ENCODE data around the gene KIRREL2. TPM values are rescaled to one million over a fixed set of nuclear protein-coding genes. Genes with fewer than 3 reads are reported as not detected.
A peak's percentile ranks its signal among the peaks of the same experiment; 100 is the strongest.

The KIRREL2 gene
- total and polyA plus RNA-seq, 5 experiments from 2014 or later: 0.16 to 0.99 (median 0.77) TPM

GRCh38 chr19:35848486-35848885, 8.2 kb upstream of the KIRREL2 start:
- ATAC-seq: no peak
- no peak for DNase-seq
- peaks cover 0 to 6% (median 0%) of the 10 kb centered on the region in 9 donors for H3K9me3 Mint-ChIP-seq
- peak overlapping the region in 1 of 10 donors; percentile 13 for H3K27ac Mint-ChIP-seq
- H3K4me1 Mint-ChIP-seq: peaks cover 21 to 28% (median 25%) of the 10 kb centered on the region in 4 donors
- H3K36me3 Mint-ChIP-seq: peaks cover 0 to 10% (median 9%) of the 10 kb centered on the region in 3 donors
- H3K27me3 Mint-ChIP-seq: peaks cover 24 to 81% (median 59%) of the 10 kb centered on the region in 5 donors
- H3K4me3 Mint-ChIP-seq: peak overlapping the region in 1 of 10 donors; percentile 12
- POLR2A ChIA-PET: no interaction called here

- peaks cover 21 to 28% (median 25%) of the 10 kb centered on the region in 4 donors for H3K4me1 Mint-ChIP-seq
- no peak overlapping the region for H3K27ac Mint-ChIP-seq
- peaks cover 24 to 76% (median 54%) of the 10 kb centered on the region in 5 donors for H3K27me3 Mint-ChIP-seq
- DNase-seq: no peak
- H3K4me3 Mint-ChIP-seq: no peak overlapping the region
- H3K9me3 Mint-ChIP-seq: peaks cover 0 to 3% (median 0%) of the 10 kb centered on the region in 9 donors
- H3K36me3 Mint-ChIP-seq: peaks cover 0 to 10% (median 9%) of the 10 kb centered on the region in 3 donors
- no peak for ATAC-seq
- POLR2A ChIA-PET: no interaction called here
These were observed 7.7 kb upstream of the KIRREL2 start for GRCh38 chr19:35848919-35849505.

GRCh38 chr19:35851213-35852028, 5.3 kb upstream of the KIRREL2 start:
- DNase-seq (peak in 5 of 10 donors; percentile 19 to 54 (median 32)), ATAC-seq (peak; percentile 59 to 86)
- Mint-ChIP-seq H3K9me3 (peaks cover 0 to 2% (median 0%) of the 10 kb centered on the region in 9 donors), H3K27me3 (peaks cover 18 to 77% (median 51%) of the 10 kb centered on the region in 5 donors), H3K36me3 (peaks cover 0 to 5% (median 0%) of the 10 kb centered on the region in 3 donors), H3K4me1 (peaks cover 7 to 13% (median 11%) of the 10 kb centered on the region in 4 donors), H3K4me3 (peak overlapping the region; percentile 7 to 47 (median 38)), H3K27ac (peak overlapping the region in 6 of 10 donors; percentile 29 to 84 (median 76))
- POLR2A ChIA-PET: no interaction called here

- POLR2A ChIA-PET: no interaction called here
- peak within 1 kb of the TSS in 6 of 10 donors; percentile 45 to 84 (median 72) for H3K27ac Mint-ChIP-seq
- H3K27me3 Mint-ChIP-seq: peaks cover 14 to 69% (median 46%) of the 10 kb centered on the region in 5 donors
- DNase-seq (no peak), ATAC-seq (no peak)
- H3K4me1 Mint-ChIP-seq: peaks cover 5 to 17% (median 12%) of the 10 kb centered on the region in 4 donors
- peak within 1 kb of the TSS; percentile 5 to 60 (median 28) for H3K4me3 Mint-ChIP-seq
- H3K36me3 Mint-ChIP-seq: no peaks in the 10 kb centered on the region
- peaks cover 0 to 2% (median 0%) of the 10 kb centered on the region in 9 donors for H3K9me3 Mint-ChIP-seq
These were observed 4.5 kb upstream of the KIRREL2 start, which contains the start of gene NPHS1 for GRCh38 chr19:35852029-35852780. NPHS1 (minus strand) TSS chr19:35852504; CDS start chr19:35851837, 667 bp downstream.

GRCh38 chr19:35853038-35853756, 3.5 kb upstream of the KIRREL2 start:
- POLR2A ChIA-PET: interaction anchor here (0.7 kb wide), 1 partner anchor 16 kb away, joined by 4 read pairs; no protein-coding TSS in a partner anchor

GRCh38 chr19:35858311-35858710, 1.6 kb downstream of the KIRREL2 start:
- H3K36me3 Mint-ChIP-seq: peaks cover 0 to 3% (median 0%) of the 10 kb centered on the region in 3 donors
- H3K27me3 Mint-ChIP-seq: peaks cover 19 to 71% (median 49%) of the 10 kb centered on the region in 5 donors
- DNase-seq (peak in 1 of 10 donors; percentile 52), ATAC-seq (no peak)
- H3K27ac Mint-ChIP-seq: peak overlapping the region in 1 of 10 donors; percentile 79
- peak overlapping the region in 6 of 10 donors; percentile 22 to 55 (median 48) for H3K4me3 Mint-ChIP-seq
- peaks cover 5 to 27% (median 13%) of the 10 kb centered on the region in 4 donors for H3K4me1 Mint-ChIP-seq
- peaks cover 0 to 2% (median 0%) of the 10 kb centered on the region in 9 donors for H3K9me3 Mint-ChIP-seq
- POLR2A ChIA-PET: no interaction called here

More at GRCh38 chr19:35853038-35853756, 3.5 kb upstream of the KIRREL2 start:
- no peak for DNase-seq
- peak overlapping the region in 1 of 10 donors; percentile 15 for H3K4me3 Mint-ChIP-seq
- H3K4me1 Mint-ChIP-seq: peaks cover 8 to 18% (median 13%) of the 10 kb centered on the region in 4 donors
- no peaks in the 10 kb centered on the region for H3K36me3 Mint-ChIP-seq
- no peak for ATAC-seq
- H3K27me3 Mint-ChIP-seq: peaks cover 14 to 69% (median 46%) of the 10 kb centered on the region in 5 donors
- H3K9me3 Mint-ChIP-seq: peaks cover 0 to 2% (median 0%) of the 10 kb centered on the region in 9 donors
- peak overlapping the region in 3 of 10 donors; percentile 45 to 72 (median 69) for H3K27ac Mint-ChIP-seq

- POLR2A ChIA-PET: no interaction called here
- ATAC-seq: no peak
- no peak overlapping the region for H3K27ac Mint-ChIP-seq
- peaks cover 5 to 27% (median 13%) of the 10 kb centered on the region in 4 donors for H3K4me1 Mint-ChIP-seq
- peaks cover 0 to 2% (median 0%) of the 10 kb centered on the region in 9 donors for H3K9me3 Mint-ChIP-seq
- H3K36me3 Mint-ChIP-seq: peaks cover 0 to 3% (median 0%) of the 10 kb centered on the region in 3 donors
- H3K27me3 Mint-ChIP-seq: peaks cover 19 to 68% (median 47%) of the 10 kb centered on the region in 5 donors
- H3K4me3 Mint-ChIP-seq: no peak overlapping the region
- peak in 1 of 10 donors; percentile 27 for DNase-seq
These were observed 2.7 kb downstream of the KIRREL2 start for GRCh38 chr19:35859414-35859813.

- POLR2A ChIA-PET: no interaction called here
- Mint-ChIP-seq H3K4me1 (peaks cover 5 to 27% (median 12%) of the 10 kb centered on the region in 4 donors), H3K4me3 (no peak overlapping the region), H3K27ac (no peak overlapping the region), H3K27me3 (peaks cover 13 to 68% (median 45%) of the 10 kb centered on the region in 5 donors), H3K9me3 (peaks cover 0 to 2% (median 0%) of the 10 kb centered on the region in 9 donors), H3K36me3 (peaks cover 0 to 3% (median 0%) of the 10 kb centered on the region in 3 donors)
- no peak for ATAC-seq
- DNase-seq: peak in 1 of 10 donors; percentile 32
These were observed 3.7 kb downstream of the KIRREL2 start for GRCh38 chr19:35860436-35860817.

- Mint-ChIP-seq H3K9me3 (peaks cover 0 to 2% (median 0%) of the 10 kb centered on the region in 9 donors), H3K27ac (no peak overlapping the region), H3K4me3 (peak overlapping the region in 3 of 10 donors; percentile 6 to 51 (median 45)), H3K36me3 (peaks cover 0 to 3% (median 0%) of the 10 kb centered on the region in 3 donors), H3K4me1 (peaks cover 5 to 27% (median 11%) of the 10 kb centered on the region in 4 donors), H3K27me3 (peaks cover 12 to 67% (median 46%) of the 10 kb centered on the region in 5 donors)
- POLR2A ChIA-PET: no interaction called here
- ATAC-seq (no peak), DNase-seq (no peak)
These were observed 4.3 kb downstream of the KIRREL2 start for GRCh38 chr19:35860818-35861639.

- Mint-ChIP-seq H3K4me3 (no peak overlapping the region), H3K36me3 (peaks cover 0 to 3% (median 0%) of the 10 kb centered on the region in 3 donors), H3K27me3 (peaks cover 12 to 73% (median 51%) of the 10 kb centered on the region in 5 donors), H3K9me3 (peaks cover 0 to 2% (median 0%) of the 10 kb centered on the region in 9 donors), H3K27ac (peak overlapping the region in 1 of 10 donors; percentile 29), H3K4me1 (peaks cover 5 to 23% (median 11%) of the 10 kb centered on the region in 4 donors)
- ATAC-seq (no peak), DNase-seq (no peak)
- POLR2A ChIA-PET: no interaction called here
These were observed 5.0 kb downstream of the KIRREL2 start for GRCh38 chr19:35861640-35862160.

All from naive thymus-derived CD8-positive, alpha-beta T cell (primary cell).